Measurements from ENCODE around the gene FIBP.

Gene FIBP

GRCh38 chr11:65888163-65888814 lies at the start of gene FIBP:
Gene FIBP, minus strand, starts transcription at chr11:65888471. Its CDS starts 53 bp downstream, at chr11:65888418.
- FAIRE-seq (peak; percentile 86), DNase-seq (ENCODE audit: extremely low spot score, insufficient read length, low read depth) (peak; percentile 95)

- no peak for FAIRE-seq
- no peak for DNase-seq (ENCODE audit: extremely low spot score, insufficient read length, low read depth)
Measured at GRCh38 chr11:65937766-65938165, 49.5 kb upstream of the FIBP start.

GRCh38 chr11:65934014-65934413 lies 45.7 kb upstream of the FIBP start:
- FAIRE-seq = no peak

GRCh38 chr11:65932558-65932919 lies 44.3 kb upstream of the FIBP start:
- DNase-seq (ENCODE audit: extremely low spot score, insufficient read length, low read depth) (no peak), FAIRE-seq (no peak)

More at GRCh38 chr11:65934014-65934413, 45.7 kb upstream of the FIBP start:
- DNase-seq (ENCODE audit: extremely low spot score, insufficient read length, low read depth) = no peak

- FAIRE-seq (no peak), DNase-seq (ENCODE audit: extremely low spot score, insufficient read length, low read depth) (no peak)
Measured at GRCh38 chr11:65931773-65932557, 43.7 kb upstream of the FIBP start.

- peak; percentile 69 for FAIRE-seq
Measured at GRCh38 chr11:65928667-65929066, 40.4 kb upstream of the FIBP start.

GRCh38 chr11:65927904-65928397 lies 39.7 kb upstream of the FIBP start:
- peak; percentile 93 for FAIRE-seq
- DNase-seq (ENCODE audit: extremely low spot score, insufficient read length, low read depth) = peak; percentile 76

More at GRCh38 chr11:65928667-65929066, 40.4 kb upstream of the FIBP start:
- DNase-seq (ENCODE audit: extremely low spot score, insufficient read length, low read depth) = no peak

GRCh38 chr11:65925397-65925796 lies 37.1 kb upstream of the FIBP start:
- DNase-seq (ENCODE audit: extremely low spot score, insufficient read length, low read depth) = no peak
- no peak for FAIRE-seq

- no peak for DNase-seq (ENCODE audit: extremely low spot score, insufficient read length, low read depth)
- FAIRE-seq = no peak
Measured at GRCh38 chr11:65922565-65922964, 34.3 kb upstream of the FIBP start.

- no peak for FAIRE-seq
Measured at GRCh38 chr11:65921876-65922275, 33.6 kb upstream of the FIBP start.

GRCh38 chr11:65921033-65921555 lies 32.8 kb upstream of the FIBP start:
- FAIRE-seq (no peak), DNase-seq (ENCODE audit: extremely low spot score, insufficient read length, low read depth) (no peak)

More at GRCh38 chr11:65921876-65922275, 33.6 kb upstream of the FIBP start:
- no peak for DNase-seq (ENCODE audit: extremely low spot score, insufficient read length, low read depth)

- FAIRE-seq (no peak), DNase-seq (ENCODE audit: extremely low spot score, insufficient read length, low read depth) (no peak)
Measured at GRCh38 chr11:65920372-65920802, 32.1 kb upstream of the FIBP start.

GRCh38 chr11:65919573-65920371 lies 31.5 kb upstream of the FIBP start:
- FAIRE-seq = no peak
- no peak for DNase-seq (ENCODE audit: extremely low spot score, insufficient read length, low read depth)

GRCh38 chr11:65919141-65919572 lies 30.9 kb upstream of the FIBP start, which contains the start of gene DRAP1:
Gene DRAP1, plus strand, starts transcription at chr11:65919426. Its CDS starts 76 bp downstream, at chr11:65919502.
- DNase-seq (ENCODE audit: extremely low spot score, insufficient read length, low read depth) (peak; percentile 97), FAIRE-seq (peak; percentile 73)

GRCh38 chr11:65918211-65919140 lies 30.2 kb upstream of the FIBP start, which contains the start of gene C11orf68:
Gene C11orf68, minus strand, starts transcription at chr11:65919062. Its CDS starts 31 bp downstream, at chr11:65919031.
- FAIRE-seq = no peak
- DNase-seq (ENCODE audit: extremely low spot score, insufficient read length, low read depth) = no peak

GRCh38 chr11:65917434-65918210 lies 29.4 kb upstream of the FIBP start:
- no peak for DNase-seq (ENCODE audit: extremely low spot score, insufficient read length, low read depth)
- FAIRE-seq = no peak

GRCh38 chr11:65917077-65917433 lies 28.8 kb upstream of the FIBP start:
- DNase-seq (ENCODE audit: extremely low spot score, insufficient read length, low read depth) (no peak), FAIRE-seq (no peak)

GRCh38 chr11:65916391-65916790 lies 28.1 kb upstream of the FIBP start:
- FAIRE-seq (no peak), DNase-seq (ENCODE audit: extremely low spot score, insufficient read length, low read depth) (no peak)
